ENCODE data around the gene SLC6A9.
A peak's percentile ranks its signal among the peaks of the same experiment; 100 is the strongest.

Gene SLC6A9

DNA sequence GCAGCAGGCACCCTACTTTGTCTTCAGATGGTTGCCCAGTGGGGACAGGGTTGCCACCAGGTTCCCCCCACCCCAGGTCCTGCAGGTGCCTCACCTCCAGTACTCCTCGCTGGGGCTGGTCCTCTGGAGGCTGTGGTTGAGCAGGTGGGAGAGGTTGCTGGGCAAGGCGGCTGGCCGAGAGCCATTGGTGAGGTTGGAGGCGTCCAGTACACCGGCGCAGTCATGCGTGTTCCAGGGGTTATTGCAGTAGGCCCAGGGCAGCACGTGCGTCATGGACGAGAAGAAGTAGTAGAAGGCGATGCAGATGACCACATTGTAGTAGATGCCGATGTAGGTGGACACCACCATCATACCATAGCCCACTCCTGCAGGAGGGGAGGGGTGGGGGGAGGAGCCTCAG, 23.0 kb downstream of the SLC6A9 start:
- DNase-seq (ENCODE audit: low read depth in 4 of 4, low spot score in 1 of 4), result no peak

DNA sequence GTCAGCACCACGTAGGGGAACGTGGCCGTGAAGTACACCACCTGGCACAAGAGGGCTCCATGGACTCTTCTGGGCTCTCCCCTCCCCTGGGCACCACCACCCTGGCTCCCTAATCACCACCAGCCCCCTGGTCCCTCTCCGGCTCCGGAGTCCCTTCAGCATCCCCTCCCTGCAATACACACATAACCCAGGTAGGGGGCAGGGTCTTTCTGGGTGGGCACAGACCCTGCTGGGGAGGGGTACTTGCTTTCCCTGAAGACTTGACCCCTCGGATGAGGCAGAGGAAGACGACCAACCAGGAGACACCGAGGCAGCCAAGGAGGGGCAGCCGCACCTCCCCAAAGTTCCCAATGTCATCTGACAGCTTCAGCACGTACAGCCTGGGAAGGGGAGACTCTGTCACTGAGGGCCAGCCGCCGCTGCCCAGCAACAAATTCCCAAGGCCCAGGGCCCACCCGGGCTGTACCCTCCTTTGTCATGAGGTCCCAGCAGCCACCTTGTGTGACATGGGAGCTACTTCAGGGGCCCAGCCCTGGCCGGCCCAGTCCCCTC, 28.6 kb downstream of the SLC6A9 start:
- DNase-seq (ENCODE audit: low read depth in 4 of 4, low spot score in 1 of 4), result no peak

DNA sequence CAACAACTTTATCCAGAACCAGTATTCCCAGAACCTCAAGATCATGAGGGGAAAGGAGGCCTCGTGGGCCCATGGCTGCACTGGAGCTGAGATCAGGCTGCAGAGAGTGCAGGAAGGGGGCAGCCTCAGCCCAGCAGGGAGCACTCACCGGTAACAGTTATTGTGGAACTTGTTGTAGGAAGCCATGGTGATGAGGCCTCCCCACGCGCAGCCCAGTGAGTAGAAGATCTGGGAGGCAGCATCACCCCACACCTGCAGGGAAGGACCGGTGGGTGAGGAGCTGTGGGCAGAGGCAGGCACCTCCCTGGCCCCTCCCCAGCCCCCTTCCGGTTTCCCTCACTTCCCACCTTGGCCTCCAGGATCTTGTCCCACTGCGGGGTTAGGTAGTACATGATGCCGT, 29.1 kb downstream of the SLC6A9 start:
- no peak for DNase-seq (ENCODE audit: low read depth in 4 of 4, low spot score in 1 of 4)

DNA sequence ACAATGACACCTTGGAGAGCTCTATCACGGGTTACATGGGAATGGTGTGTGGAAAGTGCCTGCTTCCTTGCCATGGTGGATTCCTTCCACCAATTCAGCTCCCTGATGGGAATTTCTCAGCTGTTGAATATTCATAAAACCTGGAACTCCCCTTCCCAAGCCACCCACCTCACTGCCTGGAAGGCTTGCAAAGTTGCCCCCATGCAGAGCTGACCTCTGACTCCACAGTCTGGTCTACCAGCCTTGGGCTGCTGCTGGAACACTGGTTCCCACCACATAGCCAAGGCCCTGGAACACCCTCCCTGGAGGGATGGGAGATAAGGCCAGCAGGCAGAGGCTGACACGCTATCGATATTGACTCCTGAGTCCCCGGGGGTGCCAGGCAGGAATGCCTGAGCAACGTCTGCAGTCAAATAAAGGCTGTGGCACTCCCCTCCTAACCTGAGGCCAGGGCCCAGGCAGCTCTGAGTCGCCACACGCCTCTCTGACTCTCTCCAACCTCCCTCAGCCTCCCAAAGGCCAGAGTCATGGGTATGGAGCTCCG, 31.1 kb downstream of the SLC6A9 start:
- no peak for DNase-seq (ENCODE audit: low read depth in 4 of 4, low spot score in 1 of 4)

DNA sequence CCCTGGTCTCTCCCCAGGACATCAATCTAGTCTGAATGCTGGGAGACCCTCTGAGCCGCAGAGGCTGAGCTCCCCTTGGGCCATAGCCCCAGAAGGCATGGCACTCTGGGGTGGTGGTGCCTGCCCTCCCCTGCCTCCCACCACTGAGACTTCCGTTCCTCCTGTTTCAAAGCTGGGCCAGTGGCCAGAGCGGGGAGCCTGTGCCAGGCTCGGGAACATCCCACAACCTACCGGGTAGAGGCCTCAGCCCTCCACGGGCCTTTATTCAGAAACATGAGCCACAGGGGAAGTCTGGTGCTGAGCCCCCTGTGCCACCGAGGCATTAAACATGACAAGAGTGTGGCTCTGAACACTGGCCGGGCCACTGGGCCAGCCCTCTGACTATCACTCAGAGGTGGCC, 31.8 kb downstream of the SLC6A9 start:
- no peak for DNase-seq (ENCODE audit: low read depth in 4 of 4, low spot score in 1 of 4)

DNA sequence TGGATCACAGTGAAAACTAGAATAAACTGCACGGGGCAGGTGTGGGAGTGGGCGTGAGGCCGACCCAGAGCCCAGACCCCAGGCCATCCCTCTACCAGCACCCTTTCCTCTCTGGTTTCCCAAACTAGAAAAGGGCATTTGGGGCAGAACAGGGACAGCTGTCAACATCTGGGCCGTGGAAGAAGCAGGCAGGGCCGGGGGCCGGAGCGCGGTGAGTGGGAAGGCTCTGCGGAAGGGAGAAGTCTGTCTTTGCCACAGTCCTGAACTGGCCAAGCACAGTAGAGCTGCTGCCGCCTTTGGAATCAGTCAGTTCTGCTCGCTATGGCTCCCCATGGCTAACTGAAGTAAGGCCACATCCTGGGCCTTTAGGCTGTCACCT, 33.3 kb downstream of the SLC6A9 start:
- no peak for DNase-seq (ENCODE audit: low read depth in 4 of 4, low spot score in 1 of 4)

DNA sequence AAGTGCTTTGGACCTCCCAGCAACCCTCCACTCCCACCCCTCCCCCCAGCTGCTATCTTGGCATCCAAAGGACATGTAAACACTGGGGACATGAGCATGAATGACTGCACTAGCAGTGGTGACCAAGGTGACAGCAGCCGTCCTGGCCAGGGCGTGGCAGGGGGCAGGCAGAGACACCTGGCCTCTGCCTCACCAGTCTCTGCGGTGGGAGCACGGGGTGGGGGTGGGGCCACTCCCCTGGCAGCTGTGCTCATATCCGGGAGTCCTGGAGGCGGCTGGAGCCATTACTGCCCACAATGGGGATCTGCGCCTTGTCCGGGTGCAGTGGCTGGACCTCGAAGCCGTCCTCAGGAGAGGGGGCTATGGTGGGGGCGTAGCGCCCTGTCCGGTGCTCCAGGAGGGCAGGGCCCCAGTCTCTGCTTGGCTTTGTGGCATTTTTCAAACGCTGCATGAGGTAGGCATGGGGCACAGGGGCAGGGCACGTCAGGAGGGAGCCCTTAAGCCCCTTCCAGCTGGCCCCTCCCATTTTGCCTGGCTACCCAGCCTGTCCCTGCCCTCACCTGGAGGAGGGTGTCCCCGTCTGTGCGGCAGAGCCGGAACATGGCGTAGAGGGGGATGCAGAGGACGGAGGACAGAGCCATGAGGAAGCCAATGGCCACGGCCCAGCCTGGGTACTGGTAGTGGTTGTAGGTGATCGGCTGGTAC, 33.8 kb downstream of the SLC6A9 start:
- DNase-seq (ENCODE audit: low read depth in 4 of 4, low spot score in 1 of 4), result no peak

DNA sequence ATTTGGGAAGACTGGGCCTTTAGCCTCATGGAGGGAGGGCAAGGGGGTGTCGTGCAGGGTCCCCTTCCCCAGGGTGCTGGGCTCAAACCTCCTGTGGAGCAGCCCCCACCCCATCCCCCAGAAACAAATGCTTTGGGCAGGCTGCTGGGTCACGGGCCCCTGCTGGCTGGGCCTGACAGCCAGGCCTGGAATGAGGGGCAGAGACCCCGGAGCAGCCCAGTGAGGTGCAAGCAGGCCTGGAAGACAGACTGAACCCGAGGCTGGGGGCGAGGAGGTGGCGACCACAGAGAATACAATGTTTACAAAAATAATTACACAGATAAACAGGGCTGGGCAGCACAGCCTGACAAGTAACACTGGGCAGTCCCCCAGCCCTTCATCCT, 34.5 kb downstream of the SLC6A9 start:
- no peak for DNase-seq (ENCODE audit: low read depth in 4 of 4, low spot score in 1 of 4)

DNA sequence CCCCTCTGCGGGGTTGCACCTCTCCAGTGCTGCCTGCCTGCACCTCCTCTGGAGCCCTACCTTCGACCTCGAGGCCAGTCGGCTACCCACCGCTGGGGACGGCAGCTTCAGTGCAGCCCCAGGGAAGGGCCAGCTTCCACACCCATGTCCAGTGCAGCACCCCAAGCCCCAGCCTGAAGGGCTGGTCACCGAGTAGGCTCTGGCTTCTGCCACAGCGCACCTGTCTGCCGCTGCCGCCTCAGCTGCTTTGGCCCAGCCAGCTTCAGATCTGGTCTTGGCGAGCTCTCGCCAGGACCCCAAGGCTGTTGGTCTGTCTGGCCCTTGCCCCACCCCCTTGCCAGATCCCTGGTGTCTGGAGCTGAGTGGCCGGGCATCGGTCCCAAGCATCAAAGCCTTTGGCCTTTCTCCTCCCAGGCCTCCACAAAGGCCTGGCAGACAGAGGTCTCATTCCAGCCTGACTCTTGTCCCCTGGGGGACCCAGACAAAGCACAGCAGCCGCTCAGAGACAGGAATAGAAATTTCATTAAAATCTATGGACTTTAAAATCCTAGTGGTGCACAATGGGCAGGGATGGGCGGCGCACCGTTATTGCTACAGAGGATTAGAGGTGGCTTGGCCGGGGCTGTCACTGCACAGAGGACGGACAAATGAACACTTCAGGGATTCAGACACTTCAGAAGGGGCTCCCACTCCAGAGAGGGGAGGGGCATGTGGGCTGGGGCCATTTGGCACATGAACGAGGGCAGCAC, 35.1 kb downstream of the SLC6A9 start:
- no peak for DNase-seq (ENCODE audit: low read depth in 4 of 4, low spot score in 1 of 4)

DNA sequence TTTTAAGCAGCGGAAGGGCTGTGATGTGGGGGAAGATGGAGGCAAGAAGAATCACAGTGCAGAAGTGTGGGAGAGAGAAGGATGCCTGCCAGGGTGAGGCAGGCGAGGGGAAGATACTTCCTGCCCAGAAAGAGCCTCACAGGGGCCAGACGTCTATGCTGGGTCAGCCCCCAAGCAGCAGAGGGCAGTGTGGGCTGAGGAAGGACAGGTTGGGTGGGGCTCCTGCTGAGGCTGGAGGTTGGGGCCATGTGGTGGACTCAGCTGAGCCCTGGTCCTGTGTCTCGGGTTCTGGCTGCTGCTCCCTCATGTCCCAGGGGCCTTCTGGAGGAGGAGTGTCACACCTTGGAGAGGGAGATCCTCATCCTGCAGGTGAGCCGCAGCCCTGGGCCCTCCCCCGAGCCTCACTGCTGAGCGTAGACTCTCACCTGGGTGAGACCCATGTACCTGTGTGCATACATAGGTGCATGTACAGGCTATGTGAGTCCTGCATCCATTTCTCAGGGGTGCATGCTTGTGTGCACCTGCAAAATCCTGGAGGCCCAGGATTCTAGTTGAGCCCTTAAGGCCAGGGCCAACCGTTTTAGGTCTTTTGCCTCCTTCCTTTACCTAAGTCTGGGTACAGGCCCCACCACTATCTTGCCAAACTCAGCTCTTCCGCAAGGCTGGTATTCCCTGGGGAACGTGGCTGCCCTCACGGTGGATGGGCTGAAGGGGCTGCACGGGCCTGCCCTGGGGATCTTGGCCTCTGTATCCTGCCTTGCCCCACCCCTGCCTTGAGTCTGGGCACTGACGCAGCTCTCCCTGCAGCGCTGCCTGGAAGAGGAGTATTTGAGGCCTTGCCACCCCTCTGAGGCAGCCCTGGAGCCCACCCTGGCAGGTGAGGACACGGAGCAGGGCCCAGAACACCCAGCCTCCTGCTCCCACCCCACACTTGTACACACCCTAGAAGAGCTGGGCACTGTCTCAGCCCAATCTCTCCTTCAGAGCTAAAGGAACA, 36.2 kb downstream of the SLC6A9 start:
- no peak for DNase-seq (ENCODE audit: low read depth in 4 of 4, low spot score in 1 of 4)

DNA sequence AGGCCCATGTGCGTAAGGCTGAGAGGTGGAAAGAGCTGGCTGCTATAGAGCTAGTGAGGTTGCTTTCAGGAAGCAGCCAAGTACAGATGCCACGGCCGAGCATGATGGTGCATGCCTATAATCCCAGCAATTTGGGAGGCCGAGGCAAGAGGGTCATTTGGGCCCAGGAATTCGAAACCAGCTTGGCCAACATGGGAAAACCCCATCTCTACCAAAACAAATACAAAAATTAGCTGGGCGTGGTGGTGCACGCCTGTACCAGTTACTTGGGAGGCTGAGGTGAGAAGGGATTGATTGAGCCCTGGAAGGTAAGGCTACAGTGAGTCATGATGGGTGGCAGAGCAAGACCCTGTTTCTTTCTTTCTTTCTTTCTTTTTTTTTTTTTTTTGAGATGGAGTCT, 37.2 kb downstream of the SLC6A9 start:
- no peak for DNase-seq (ENCODE audit: low read depth in 4 of 4, low spot score in 1 of 4)

DNA sequence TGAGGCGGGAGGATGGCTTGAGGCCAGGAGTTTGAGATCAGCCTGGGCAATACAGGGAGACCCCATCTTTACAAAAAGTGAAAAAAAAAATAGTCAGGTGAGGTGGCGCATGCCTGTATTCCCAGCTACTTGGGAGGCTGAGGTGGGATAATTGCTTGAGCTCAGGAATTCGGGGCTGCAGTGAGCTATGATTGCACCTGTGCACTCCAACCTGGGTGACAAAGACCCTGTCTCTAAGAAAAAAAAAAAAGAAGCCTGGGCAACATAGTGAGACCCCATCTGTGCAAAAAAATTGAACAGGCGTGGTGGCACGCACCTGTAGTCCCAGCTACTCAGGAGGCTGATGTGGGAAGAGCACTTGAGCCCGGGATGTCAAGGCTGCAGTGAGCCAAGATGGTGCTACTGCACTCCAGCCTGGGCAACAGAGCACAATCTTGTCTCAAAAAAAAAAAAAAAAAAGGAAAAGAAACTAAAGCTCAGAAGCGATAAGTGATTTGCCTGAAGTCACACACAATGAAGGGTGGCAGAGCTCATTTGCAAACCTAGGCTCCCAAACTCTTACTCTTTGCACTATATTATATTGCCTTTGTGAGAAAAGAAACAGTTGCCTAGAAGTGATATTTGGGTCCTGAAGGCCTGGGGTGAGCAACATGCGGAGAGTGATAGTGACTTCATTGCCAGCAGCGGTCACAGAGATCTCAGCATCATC, 37.9 kb downstream of the SLC6A9 start:
- no peak for DNase-seq (ENCODE audit: low read depth in 4 of 4, low spot score in 1 of 4)

DNA sequence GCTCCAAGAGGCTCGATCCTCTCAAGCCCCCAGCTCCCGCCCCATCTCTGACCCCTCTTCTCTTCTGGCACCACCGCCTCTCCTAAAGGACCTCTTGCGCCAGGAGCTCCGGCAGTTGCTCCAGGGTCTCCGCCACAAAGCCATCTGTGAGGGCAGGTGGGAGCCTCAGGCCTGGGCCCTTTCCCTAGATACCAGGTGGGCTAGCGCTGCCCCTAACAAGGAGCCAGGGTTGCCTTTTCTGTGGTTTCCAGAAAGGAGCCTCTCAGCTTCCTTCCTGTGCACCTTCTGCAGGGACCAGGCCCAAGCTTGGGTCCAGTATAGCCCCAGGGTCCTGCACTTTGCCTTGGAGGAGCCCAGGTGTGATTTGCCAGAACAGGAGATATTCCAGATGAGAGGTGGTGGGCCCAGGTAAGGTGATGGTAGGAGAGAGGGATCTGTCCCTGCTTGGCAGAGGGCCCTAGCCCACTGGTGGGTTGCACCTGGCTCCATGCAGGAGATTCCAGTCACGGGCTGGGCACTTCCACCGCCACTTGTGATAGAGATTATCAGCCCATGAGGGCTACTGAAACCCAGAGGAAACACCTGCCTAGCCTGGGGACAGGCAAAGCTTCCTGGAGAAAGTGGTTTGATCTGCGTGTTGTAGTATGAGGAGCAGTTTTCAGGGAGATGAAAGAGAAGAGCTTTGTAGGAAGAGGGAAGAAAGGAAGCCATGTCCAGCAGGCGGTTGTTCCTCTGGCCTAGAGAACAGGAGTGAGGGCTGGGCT, 38.8 kb downstream of the SLC6A9 start:
- no peak for DNase-seq (ENCODE audit: low read depth in 4 of 4, low spot score in 1 of 4)

DNA sequence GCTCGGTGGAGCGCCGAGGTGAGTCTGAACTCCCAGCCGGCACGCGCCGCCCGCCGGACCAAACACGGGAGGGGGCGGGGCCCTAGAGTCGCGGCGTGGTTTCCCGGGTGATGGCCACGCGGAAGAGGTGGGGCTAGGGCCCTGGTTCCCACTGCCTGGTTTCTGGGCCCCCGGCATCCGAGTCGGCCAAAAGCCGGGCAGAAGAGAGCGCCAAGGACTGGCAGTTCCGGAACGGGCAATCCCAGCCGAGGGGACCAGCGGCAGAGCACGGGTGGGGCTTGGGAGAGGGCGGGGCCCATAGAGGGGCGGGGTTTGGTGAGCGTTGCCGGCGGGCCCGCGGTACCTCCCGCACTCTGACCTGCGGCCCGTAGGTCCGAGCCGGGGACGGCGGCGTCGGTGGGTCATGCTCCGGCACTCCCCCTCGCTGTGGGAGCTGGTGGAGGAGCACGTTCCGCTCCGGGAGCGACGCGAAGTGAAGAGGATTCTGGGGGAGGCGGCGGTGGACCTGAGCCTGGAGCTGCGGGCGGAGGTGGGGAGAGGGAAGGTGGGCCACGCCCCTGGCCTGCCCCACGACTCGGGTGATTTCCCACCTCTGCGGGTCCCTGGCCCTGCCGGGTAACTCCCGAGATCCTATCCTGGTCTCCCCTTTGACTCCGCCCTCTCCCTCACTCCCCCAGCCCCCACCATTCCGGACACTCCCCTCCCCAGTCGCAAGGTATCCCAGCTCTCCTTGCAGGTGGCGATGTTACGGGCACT, 39.6 kb downstream of the SLC6A9 start, which contains the start of gene CCDC24:
Gene CCDC24 (plus strand): TSS at position 124 of the 756 bp plus-strand sequence. CDS start 280 bp downstream, at position 404.
- peak in 3 of 4 experiments; percentile 53 to 74 (median 65) for DNase-seq (ENCODE audit: low read depth in 4 of 4, low spot score in 1 of 4)

DNA sequence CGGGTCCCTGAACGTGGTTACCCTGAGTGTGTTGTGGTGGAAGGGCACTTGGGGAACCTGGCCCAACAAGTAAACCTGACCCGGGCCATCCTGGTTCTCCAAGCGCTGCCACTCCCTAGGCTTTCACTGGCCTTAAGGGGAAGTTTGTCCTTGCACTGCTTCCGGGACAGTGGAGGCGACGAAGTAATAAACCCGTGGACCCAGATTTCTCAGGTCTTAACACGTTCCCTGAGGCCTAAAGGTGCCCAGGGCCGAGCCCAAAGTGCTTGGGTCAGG, 40.1 kb downstream of the SLC6A9 start:
- peak in 1 of 4 experiments; percentile 7 for DNase-seq (ENCODE audit: low read depth in 4 of 4, low spot score in 1 of 4)

DNA sequence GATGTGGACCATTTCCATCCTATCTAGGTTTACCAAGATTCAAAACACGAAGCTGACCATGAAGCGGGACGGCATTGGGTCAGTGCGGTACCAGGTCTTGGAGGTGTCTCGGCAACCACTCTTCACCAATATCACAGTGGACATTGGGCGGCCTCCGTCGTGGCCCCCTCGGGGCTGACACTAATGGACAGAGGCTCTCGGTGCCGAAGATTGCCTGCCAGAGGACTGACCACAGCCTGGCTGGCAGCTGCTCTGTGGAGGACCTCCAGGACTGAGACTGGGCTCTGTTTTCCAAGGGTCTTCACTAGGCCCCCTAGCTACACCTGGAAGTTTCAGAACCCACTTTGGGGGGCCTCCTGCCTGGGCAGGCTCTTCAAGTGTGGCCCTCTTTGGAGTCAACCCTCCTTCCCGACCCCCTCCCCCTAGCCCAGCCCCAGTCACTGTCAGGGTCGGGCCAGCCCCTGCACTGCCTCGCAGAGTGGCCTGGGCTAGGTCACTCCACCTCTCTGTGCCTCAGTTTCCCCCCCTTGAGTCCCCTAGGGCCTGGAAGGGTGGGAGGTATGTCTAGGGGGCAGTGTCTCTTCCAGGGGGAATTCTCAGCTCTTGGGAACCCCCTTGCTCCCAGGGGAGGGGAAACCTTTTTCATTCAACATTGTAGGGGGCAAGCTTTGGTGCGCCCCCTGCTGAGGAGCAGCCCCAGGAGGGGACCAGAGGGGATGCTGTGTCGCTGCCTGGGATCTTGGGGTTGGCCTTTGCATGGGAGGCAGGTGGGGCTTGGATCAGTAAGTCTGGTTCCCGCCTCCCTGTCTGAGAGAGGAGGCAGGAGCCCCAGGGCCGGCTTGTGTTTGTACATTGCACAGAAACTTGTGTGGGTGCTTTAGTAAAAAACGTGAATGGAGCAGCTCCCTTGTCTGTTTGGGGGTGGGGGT, 40.7 kb downstream of the SLC6A9 start:
- DNase-seq (ENCODE audit: low read depth in 4 of 4, low spot score in 1 of 4), result no peak

DNA sequence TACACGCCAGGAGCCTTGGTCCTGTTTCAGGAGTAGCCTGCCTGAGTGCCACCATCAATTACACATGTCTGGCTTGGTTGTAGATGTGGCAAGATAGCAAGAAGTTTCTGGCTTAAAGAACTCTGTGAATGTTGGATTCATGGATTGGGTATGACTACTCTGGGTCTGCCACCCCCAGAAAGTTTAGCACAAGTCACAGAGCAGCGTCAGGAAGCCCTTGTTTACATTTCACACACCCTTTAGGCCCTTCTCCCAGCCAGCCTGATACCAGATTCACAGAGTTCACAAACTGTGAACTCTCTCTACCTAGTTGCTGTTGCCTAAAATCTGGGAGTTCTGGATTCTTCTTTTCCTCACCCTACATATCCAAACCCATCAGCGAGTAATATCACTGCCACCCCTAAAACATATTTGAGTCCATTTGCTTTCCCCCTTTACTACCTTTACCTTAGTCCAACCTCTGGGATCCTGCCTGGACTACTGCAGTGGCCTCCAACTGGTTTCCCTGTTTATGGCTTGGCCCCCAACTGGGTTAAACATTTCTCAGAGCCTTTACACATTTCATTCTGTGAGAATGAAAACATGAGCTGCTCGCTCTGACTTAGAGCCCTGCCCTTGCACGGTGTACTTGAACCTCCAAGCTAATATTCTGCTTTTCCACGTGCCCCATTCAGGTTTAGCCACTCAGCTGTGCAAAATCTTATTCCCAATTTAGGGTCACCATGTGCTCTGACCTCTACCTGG, 43.9 kb downstream of the SLC6A9 start:
- DNase-seq (ENCODE audit: low read depth in 4 of 4, low spot score in 1 of 4), result no peak

All from stimulated activated CD4-positive, alpha-beta T cell treated with anti-CD3 and anti-CD28 coated beads, Interleukin-1b, Interleukin-23, amount 100 ng/mL, for 24 hours (primary cell).